KOPT-K1 (cell line): ENCODE measurements around the gene CDX1.
"Not testable (repeated sequence)": the region's sequence is repeated elsewhere in the genome, so short reads cannot be mapped to it uniquely, and the experiment has no call there.

Experiments used
- H3K27ac ChIP-seq: fragments of 200-600 bp; sonication (generic); 2 replicates; pipeline ENCODE4 v1.5.1; 2016; ENCODE audit warnings: antibody characterized with exemption, mild to moderate bottlenecking, low read depth, low read length; ENCODE audit not compliant: poor library complexity, severe bottlenecking
- H3K36me3 ChIP-seq: fragments of 200-600 bp; sonication (generic); 2 replicates; pipeline ENCODE4 v1.5.1; 2017; ENCODE audit warnings: antibody characterized with exemption, mild to moderate bottlenecking, low read length, moderate library complexity; ENCODE audit not compliant: insufficient read depth
- H3K9me3 ChIP-seq: fragments of 200-600 bp; sonication (generic); 2 replicates; pipeline ENCODE4 v1.5.1; 2017; ENCODE audit warnings: antibody characterized with exemption, low read length, mild to moderate bottlenecking; ENCODE audit not compliant: insufficient read depth, poor library complexity, severe bottlenecking

Gene CDX1

GRCh38 chr5:150222906-150223305 lies 56.3 kb downstream of the CDX1 start:
- Histone ChIP-seq H3K27ac (no peak overlapping the region), H3K36me3 (no peaks in the 10 kb centered on the region)

GRCh38 chr5:150223474-150223873 lies 56.9 kb downstream of the CDX1 start:
- H3K36me3 ChIP-seq, result no peaks in the 10 kb centered on the region
- no peaks in the 10 kb centered on the region for H3K9me3 ChIP-seq
- no peak overlapping the region for H3K27ac ChIP-seq

More at GRCh38 chr5:150222906-150223305, 56.3 kb downstream of the CDX1 start:
- H3K9me3 ChIP-seq, result no peaks in the 10 kb centered on the region

GRCh38 chr5:150224483-150225027 lies 58.0 kb downstream of the CDX1 start:
- Histone ChIP-seq H3K27ac (no peak overlapping the region), H3K36me3 (no peaks in the 10 kb centered on the region), H3K9me3 (no peaks in the 10 kb centered on the region)

- no peaks in the 10 kb centered on the region for H3K9me3 ChIP-seq
- no peaks in the 10 kb centered on the region for H3K36me3 ChIP-seq
- no peak overlapping the region for H3K27ac ChIP-seq
These were observed 60.5 kb downstream of the CDX1 start for GRCh38 chr5:150227036-150227435.

DNA sequence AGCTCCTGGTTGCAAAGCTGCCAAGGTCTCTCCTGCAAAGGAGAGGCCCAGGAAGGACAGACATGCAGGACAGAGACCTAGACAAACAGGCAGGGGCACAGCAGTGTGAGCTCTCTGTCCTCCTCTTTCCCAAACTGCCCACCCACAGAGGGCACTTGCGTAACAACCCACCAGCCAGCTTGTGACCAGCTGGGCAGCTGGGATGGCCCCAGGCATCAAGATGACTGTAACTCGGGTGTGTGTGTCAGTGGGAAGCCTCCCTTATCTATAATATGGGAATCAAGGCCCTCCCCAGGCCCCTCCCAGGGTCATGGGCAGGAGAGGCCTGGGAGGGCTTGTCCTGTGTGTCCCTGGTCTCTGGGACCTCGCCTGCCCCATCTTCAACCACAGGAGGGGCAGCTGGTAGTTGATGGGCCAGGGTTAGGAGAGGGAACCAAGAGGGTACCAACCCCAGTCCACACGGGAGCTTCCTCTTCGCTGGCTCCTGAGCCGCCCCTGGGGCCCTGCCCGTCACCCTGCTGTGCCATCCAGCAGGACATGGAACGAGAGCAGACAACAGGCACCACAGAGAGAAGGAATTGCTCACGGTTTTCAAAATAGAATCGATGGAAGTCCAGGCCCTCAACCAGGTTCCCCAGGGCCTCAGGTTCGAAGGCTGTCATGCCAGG lies 61.2 kb downstream of the CDX1 start:
- Histone ChIP-seq H3K36me3 (no peaks in the 10 kb centered on the region), H3K27ac (no peak overlapping the region)

GRCh38 chr5:150229571-150229970 lies 63.0 kb downstream of the CDX1 start:
- no peaks in the 10 kb centered on the region for H3K9me3 ChIP-seq
- no peaks in the 10 kb centered on the region for H3K36me3 ChIP-seq
- H3K27ac ChIP-seq, result no peak overlapping the region

More for the DNA sequence above, 61.2 kb downstream of the CDX1 start:
- no peaks in the 10 kb centered on the region for H3K9me3 ChIP-seq

DNA sequence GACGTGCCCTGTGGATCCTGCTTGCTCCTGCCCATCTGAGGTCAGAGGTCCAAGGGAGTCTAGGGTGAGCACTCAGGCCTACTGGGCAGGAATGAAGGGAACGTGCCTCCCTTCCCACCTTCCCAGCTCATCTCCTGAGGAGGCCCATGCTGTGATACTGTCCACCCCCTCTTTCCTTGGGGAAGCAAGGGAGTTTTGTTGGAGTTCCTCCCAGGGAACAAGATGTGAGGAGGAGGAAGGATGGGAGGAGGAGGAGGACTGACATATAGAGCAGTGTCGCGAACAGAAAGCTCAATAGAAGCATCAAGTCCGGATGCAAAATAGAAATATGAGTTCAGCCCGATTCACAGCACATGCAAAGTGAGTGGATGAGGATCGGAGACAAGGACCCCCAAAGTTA lies 64.3 kb downstream of the CDX1 start:
- Histone ChIP-seq H3K36me3 (no peaks in the 10 kb centered on the region), H3K9me3 (no peaks in the 10 kb centered on the region), H3K27ac (no peak overlapping the region)

DNA sequence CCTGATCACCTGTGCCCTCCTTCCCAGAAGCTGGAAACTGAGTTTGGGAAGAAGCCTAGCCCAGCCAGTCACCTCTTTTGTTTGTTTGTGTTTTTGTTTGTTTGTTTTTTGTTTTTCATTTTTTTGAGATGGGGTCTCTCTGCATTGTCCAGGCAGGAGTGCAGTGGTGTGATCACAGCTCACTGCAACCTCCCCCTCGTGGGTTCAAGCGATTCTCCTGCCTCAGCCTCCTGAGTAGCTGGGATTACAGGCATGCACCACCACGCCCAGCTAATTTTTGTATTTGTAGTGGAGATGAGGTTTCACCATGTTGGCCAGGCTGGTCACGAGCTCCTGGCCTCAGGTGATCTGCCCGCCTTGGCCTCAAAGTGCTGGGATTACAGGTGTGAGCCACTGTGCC lies 67.1 kb downstream of the CDX1 start:
- H3K9me3 ChIP-seq, H3K27ac ChIP-seq, H3K36me3 ChIP-seq: not testable (repeated sequence)
